ENCODE results near the gene PLPP3.

Gene PLPP3

GRCh38 chr1:56505792-56506743 is 73.3 kb downstream of the PLPP3 start:
- no peak for TF ChIP-seq ZFX (IDR thresholded peaks at IDR 0.05; ENCODE audit: borderline replicate concordance)
- TF ChIP-seq CTCF (IDR thresholded peaks at IDR 0.05): no peak
- no peak overlapping the region for H3K27ac ChIP-seq

GRCh38 chr1:56502700-56503245 is 76.6 kb downstream of the PLPP3 start:
- TF ChIP-seq ZFX (IDR thresholded peaks at IDR 0.05; ENCODE audit: borderline replicate concordance): no peak
- no peak for TF ChIP-seq CTCF (IDR thresholded peaks at IDR 0.05)
- H3K27ac ChIP-seq: no peak overlapping the region

GRCh38 chr1:56501888-56502287 is 77.5 kb downstream of the PLPP3 start:
- H3K27ac ChIP-seq: no peak overlapping the region
- TF ChIP-seq ZFX (IDR thresholded peaks at IDR 0.05; ENCODE audit: borderline replicate concordance) (no peak), CTCF (IDR thresholded peaks at IDR 0.05) (no peak)

- no peak for TF ChIP-seq ZFX (IDR thresholded peaks at IDR 0.05; ENCODE audit: borderline replicate concordance)
- no peak for TF ChIP-seq CTCF (IDR thresholded peaks at IDR 0.05)
- no peak overlapping the region for H3K27ac ChIP-seq
These were observed 77.9 kb downstream of the PLPP3 start for GRCh38 chr1:56501426-56501825.

- TF ChIP-seq ZFX (IDR thresholded peaks at IDR 0.05; ENCODE audit: borderline replicate concordance): no peak
- no peak for TF ChIP-seq CTCF (IDR thresholded peaks at IDR 0.05)
- H3K27ac ChIP-seq: no peak overlapping the region
These were observed 82.3 kb downstream of the PLPP3 start for GRCh38 chr1:56496821-56497772.

GRCh38 chr1:56496158-56496557 is 83.2 kb downstream of the PLPP3 start:
- TF ChIP-seq ZFX (IDR thresholded peaks at IDR 0.05; ENCODE audit: borderline replicate concordance) (no peak), CTCF (IDR thresholded peaks at IDR 0.05) (no peak)
- no peak overlapping the region for H3K27ac ChIP-seq

All from 22Rv1 (cell line).